K562 (cell line): ENCODE results near the gene LRGUK. TPM values are rescaled to one million over a fixed set of nuclear protein-coding genes. Genes with fewer than 3 reads are reported as not detected.

Experiments
- ASH1L ChIP-seq: fragments of 450-650 bp; IDR thresholded peaks from 2 replicates; pipeline ENCODE4 v1.6.1; 2018; ENCODE audit warnings: borderline replicate concordance, mild to moderate bottlenecking, low read depth; ENCODE audit not compliant: partially characterized antibody
- CREB3 ChIP-seq: fragments of 450-650 bp; conservative IDR thresholded peaks from 2 replicates; pipeline ENCODE4 v1.6.1; 2016; ENCODE audit warnings: missing genetic modification characterization, low read depth, mild to moderate bottlenecking, missing compliant biosample characterization, moderate library complexity
- FOSL1 ChIP-seq: fragments of 200-800 bp; sonication (Bioruptor generic); conservative IDR thresholded peaks from 2 replicates; pipeline ENCODE4 v1.6.1; 2016; ENCODE audit warnings: missing genetic modification characterization, missing compliant biosample characterization
- GTF3C2 ChIP-seq: IDR thresholded peaks from 3 replicates; pipeline ENCODE4 v1.6.1; 2011; ENCODE audit warnings: borderline replicate concordance, mild to moderate bottlenecking, moderate library complexity; ENCODE audit not compliant: insufficient read length; ENCODE audit errors: extremely low read depth
- JUNB ChIP-seq: fragments of 450-650 bp; formaldehyde crosslinking; conservative IDR thresholded peaks from 2 replicates; pipeline ENCODE4 v1.4.0; 2020; ENCODE audit warnings: mild to moderate bottlenecking
- KDM5B ChIP-seq: fragments of 200-600 bp; sonication (generic); IDR thresholded peaks from 2 replicates; pipeline ENCODE4 v1.6.1; 2012; ENCODE audit warnings: low read depth, mild to moderate bottlenecking, moderate library complexity, low read length, control low read depth, inconsistent platforms; ENCODE audit not compliant: insufficient replicate concordance
- POLR2H ChIP-seq: IDR thresholded peaks from 2 replicates; pipeline ENCODE4 v1.6.1; 2016; ENCODE audit warnings: missing genetic modification characterization, low read depth, mild to moderate bottlenecking, control low read depth, missing compliant biosample characterization, moderate library complexity
- RNF219 ChIP-seq: fragments of 250-450 bp; sonication (Bioruptor Pico); IDR thresholded peaks from 2 replicates; pipeline ENCODE4 v1.5.0; 2022; ENCODE audit warnings: mild to moderate bottlenecking
- SIRT6 ChIP-seq: IDR thresholded peaks from one replicate; pipeline ENCODE4 v1.6.1; 2012; ENCODE audit warnings: low read depth, mild to moderate bottlenecking, control low read depth, inconsistent platforms, low read length, moderate library complexity
- SMARCB1 ChIP-seq: IDR thresholded peaks from 2 replicates; pipeline ENCODE4 v1.6.1; 2011; ENCODE audit warnings: improper control_type of control experiment, low read depth; ENCODE audit not compliant: insufficient read length
- SPI1 ChIP-seq: IDR thresholded peaks from 2 replicates; pipeline ENCODE4 v1.6.1; 2011; ENCODE audit warnings: low read depth, low read length, control low read depth, borderline replicate concordance
- SREBF2 ChIP-seq: sonication (generic); formaldehyde crosslinking; IDR thresholded peaks from 2 replicates; pipeline ENCODE4 v1.4.0; 2020; ENCODE audit warnings: mild to moderate bottlenecking, missing genetic modification reagents
- ZNF175 ChIP-seq: fragments of 200-800 bp; sonication (Bioruptor generic); IDR thresholded peaks from 2 replicates; pipeline ENCODE4 v1.6.1; 2016; ENCODE audit warnings: low read depth, mild to moderate bottlenecking, missing genetic modification characterization, missing compliant biosample characterization
- ZNF584 ChIP-seq: fragments of 200-800 bp; sonication (Bioruptor generic); IDR thresholded peaks from 2 replicates; pipeline ENCODE4 v1.6.1; 2016; ENCODE audit warnings: low read depth, mild to moderate bottlenecking, missing genetic modification characterization, missing compliant biosample characterization
- ZNF740 ChIP-seq, 3 experiments: fragments of 200-800 bp in 1 of 3; sonication (Bioruptor generic) in 1 of 3; sonication (generic) in 1 of 3; formaldehyde crosslinking in 1 of 3; IDR thresholded peaks; 2 replicates each; pipeline versions ENCODE4 v1.6.1 to v1.8.0; 2016 to 2022; ENCODE audit warnings: mild to moderate bottlenecking in 2 of 3, missing compliant biosample characterization in 2 of 3, missing genetic modification characterization in 2 of 3, missing genetic modification reagents in 1 of 3
- polyA plus RNA-seq, 8 experiments: library from polyadenylated mRNA; depleted of rRNA in 4 of 8; stranded (reverse) in 5 of 8; unstranded in 3 of 8; fragments of >200 nt; fragmentation: Nextera tagmentation in 2 of 8; fragmentation: Illumina TruSeq in 1 of 8; extraction: Ambion mirVana in 2 of 8; extraction: Trizol in 1 of 8; gene quantifications; 2 replicates each; pipeline versions ENCODE4 v1.2.1 to v1.2.3, GENCODE V29; 2011 to 2014; ENCODE audit warnings: inconsistent platforms in 1 of 8, missing spikeins in 1 of 8
- total RNA-seq, 7 experiments: library from RNA; depleted of rRNA in 6 of 7; stranded (reverse); fragments of >200 nt in 6 of 7; fragmentation: Illumina TruSeq in 2 of 7; extraction: Trizol in 2 of 7; gene quantifications; 2 replicates each; pipeline versions ENCODE4 v1.2.1 to v1.2.3, GENCODE V29; 2011 to 2021; ENCODE audit warnings: low replicate concordance in 1 of 7
- TF ChIP-seq, protein P1 (sequence below): fragments of 150-350 bp; IDR thresholded peaks from 2 replicates; pipeline ENCODE4 v1.6.1; 2014; ENCODE audit warnings: low read depth, mild to moderate bottlenecking, low read length, borderline replicate concordance

The LRGUK gene
- total and polyA plus RNA-seq, 9 of the 15 experiments (the other 6 are each of a cell fraction or from before 2014, with no cell fraction given): 0.04 to 0.33 (median 0.18) TPM

- no peak for TF ChIP-seq RNF219 (CRISPR knock-in tag)
- TF ChIP-seq FOSL1 (tag): no peak
- TF ChIP-seq GTF3C2: no peak
- no peak for TF ChIP-seq SMARCB1
- no peak for TF ChIP-seq POLR2H (tag)
- TF ChIP-seq ZNF175 (CRISPR knock-in tag): no peak
- 0 out of 2 replicates have a peak, but pooled peaks have one; percentile 13 for TF ChIP-seq SPI1
- no peak for TF ChIP-seq ZNF740 (CRISPR knock-in tag; IDR thresholded peaks at IDR 0.05)
- no peak for TF ChIP-seq ZNF740 (tag; IDR thresholded peaks at IDR 0.05)
- no peak for TF ChIP-seq ZNF584 (CRISPR knock-in tag)
- TF ChIP-seq, protein P1, sequence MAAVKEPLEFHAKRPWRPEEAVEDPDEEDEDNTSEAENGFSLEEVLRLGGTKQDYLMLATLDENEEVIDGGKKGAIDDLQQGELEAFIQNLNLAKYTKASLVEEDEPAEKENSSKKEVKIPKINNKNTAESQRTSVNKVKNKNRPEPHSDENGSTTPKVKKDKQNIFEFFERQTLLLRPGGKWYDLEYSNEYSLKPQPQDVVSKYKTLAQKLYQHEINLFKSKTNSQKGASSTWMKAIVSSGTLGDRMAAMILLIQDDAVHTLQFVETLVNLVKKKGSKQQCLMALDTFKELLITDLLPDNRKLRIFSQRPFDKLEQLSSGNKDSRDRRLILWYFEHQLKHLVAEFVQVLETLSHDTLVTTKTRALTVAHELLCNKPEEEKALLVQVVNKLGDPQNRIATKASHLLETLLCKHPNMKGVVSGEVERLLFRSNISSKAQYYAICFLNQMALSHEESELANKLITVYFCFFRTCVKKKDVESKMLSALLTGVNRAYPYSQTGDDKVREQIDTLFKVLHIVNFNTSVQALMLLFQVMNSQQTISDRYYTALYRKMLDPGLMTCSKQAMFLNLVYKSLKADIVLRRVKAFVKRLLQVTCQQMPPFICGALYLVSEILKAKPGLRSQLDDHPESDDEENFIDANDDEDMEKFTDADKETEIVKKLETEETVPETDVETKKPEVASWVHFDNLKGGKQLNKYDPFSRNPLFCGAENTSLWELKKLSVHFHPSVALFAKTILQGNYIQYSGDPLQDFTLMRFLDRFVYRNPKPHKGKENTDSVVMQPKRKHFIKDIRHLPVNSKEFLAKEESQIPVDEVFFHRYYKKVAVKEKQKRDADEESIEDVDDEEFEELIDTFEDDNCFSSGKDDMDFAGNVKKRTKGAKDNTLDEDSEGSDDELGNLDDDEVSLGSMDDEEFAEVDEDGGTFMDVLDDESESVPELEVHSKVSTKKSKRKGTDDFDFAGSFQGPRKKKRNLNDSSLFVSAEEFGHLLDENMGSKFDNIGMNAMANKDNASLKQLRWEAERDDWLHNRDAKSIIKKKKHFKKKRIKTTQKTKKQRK: no peak
- no peak for TF ChIP-seq KDM5B
- TF ChIP-seq SREBF2 (CRISPR knock-in tag): no peak
- TF ChIP-seq JUNB: no peak
- no peak for TF ChIP-seq ASH1L
- TF ChIP-seq SIRT6: no peak
- TF ChIP-seq CREB3 (tag): no peak
Observed at GRCh38 chr7:134254311-134254710, 127.2 kb downstream of the LRGUK start (continued).
